Ovary (tissue), 3 donors: ENCODE measurements around the gene GDF15.

Experiments
- CTCF ChIP-seq, 3 donors: fragments of 450-650 bp in 2 of 3; fragments of 200-600 bp in 1 of 3; IDR thresholded peaks; one replicate each; pipeline versions ENCODE4 v1.5.1 to v1.8.0; 2016 to 2022; ENCODE audit warnings: antibody characterized with exemption in 3 of 3, mild to moderate bottlenecking in 1 of 3
- EP300 ChIP-seq: sonication (generic); formaldehyde crosslinking; IDR thresholded peaks from one replicate; pipeline ENCODE4 v1.6.1; 2017; ENCODE audit warnings: antibody characterized with exemption
- POLR2A ChIP-seq: fragments of 450-650 bp; IDR thresholded peaks from one replicate; pipeline ENCODE4 v1.6.1; 2017; ENCODE audit warnings: antibody characterized with exemption, mild to moderate bottlenecking, moderate library complexity
- donor health status: DM: no; HTN: no; CAD: no.

GRCh38 chr19:18399008-18399407, 13.1 kb downstream of the GDF15 start:
- TF ChIP-seq CTCF (IDR thresholded peaks at IDR 0.05) (no peak), POLR2A (no peak), EP300 (no peak)
